Gastroesophageal sphincter (tissue), 4 donors: Measurements from ENCODE around the gene SPATA1. TPM values are rescaled to one million over a fixed set of nuclear protein-coding genes. Genes with fewer than 3 reads are reported as not detected.

Experiments
- ATAC-seq: fragments of 150-250 bp; one replicate; pipeline ENCODE4 v1.9.1; 2016; ENCODE audit warnings: mild to moderate bottlenecking, moderate library complexity
- H3K27ac ChIP-seq, 4 donors: fragments of 200-600 bp; sonication (generic) in 3 of 4; 1 replicate in 3 of 4; 2 replicates in 1 of 4; pipeline ENCODE4 v1.5.1; 2016 to 2019
- H3K27me3 ChIP-seq: fragments of 200-600 bp; sonication (generic); one replicate; pipeline ENCODE4 v1.5.1; 2019
- H3K36me3 ChIP-seq, 2 donors: fragments of 200-600 bp; sonication (generic); one replicate each; pipeline ENCODE4 v1.5.1; 2019; ENCODE audit warnings: control low read depth in 1 of 2
- H3K4me1 ChIP-seq, 3 donors: fragments of 200-600 bp; sonication (generic); 1 replicate in 2 of 3; 2 replicates in 1 of 3; pipeline ENCODE4 v1.5.1; 2016 to 2019; ENCODE audit warnings: control low read depth in 2 of 3
- H3K4me3 ChIP-seq, 2 donors: fragments of 200-600 bp; sonication (generic); one replicate each; pipeline ENCODE4 v1.5.1; 2019; ENCODE audit warnings: mild to moderate bottlenecking in 1 of 2, moderate library complexity in 1 of 2
- H3K9me3 ChIP-seq, 3 donors: fragments of 200-600 bp; sonication (generic); one replicate each; pipeline ENCODE4 v1.5.1; 2017 to 2019; ENCODE audit warnings: control low read depth in 2 of 3
- CTCF ChIP-seq, 4 experiments: fragments of 200-600 bp in 2 of 4; fragments of 450-650 bp in 2 of 4; sonication (generic) in 1 of 4; IDR thresholded peaks; one replicate each; pipeline ENCODE4 v1.5.1; 2017 to 2019; ENCODE audit warnings: antibody characterized with exemption in 4 of 4, mild to moderate bottlenecking in 2 of 4, moderate library complexity in 2 of 4
- EP300 ChIP-seq: sonication (generic); formaldehyde crosslinking; IDR thresholded peaks from one replicate; pipeline ENCODE4 v1.6.1; 2017; ENCODE audit warnings: antibody characterized with exemption, mild to moderate bottlenecking
- POLR2A ChIP-seq, 2 donors: fragments of 450-650 bp; IDR thresholded peaks; one replicate each; pipeline ENCODE4 v1.6.1; 2017; ENCODE audit warnings: antibody characterized with exemption in 2 of 2, mild to moderate bottlenecking in 2 of 2, moderate library complexity in 1 of 2
- POLR2AphosphoS5 ChIP-seq: sonication (generic); formaldehyde crosslinking; IDR thresholded peaks from one replicate; pipeline ENCODE4 v1.6.1; 2017; ENCODE audit warnings: antibody characterized with exemption
- WGBS, 2 donors: methylation state at CpG; one replicate each; pipeline ENCODE4 v1.1.5; 2018; ENCODE audit warnings: low coverage in 1 of 2; 5-methylcytosine and 5-hydroxymethylcytosine counted together
- total RNA-seq, 4 donors: library from RNA; depleted of rRNA; stranded (reverse); fragments of >200 nt; gene quantifications; one replicate each; pipeline ENCODE4 v1.1.0, GENCODE V29; 2016

Gene SPATA1
- total RNA-seq, 4 donors from 2014 or later, result 1.2 TPM; not detected in 3

GRCh38 chr1:84611091-84611490, 104.9 kb downstream of the SPATA1 start:
- WGBS, 2 donors, result 0 to 20% methylated on average over 1 of the region's 1 CpG
- ATAC-seq, result no peak
- Histone ChIP-seq H3K36me3 (no peaks in the 10 kb centered on the region), H3K4me3 (no peak overlapping the region), H3K4me1 (no peaks in the 10 kb centered on the region), H3K9me3 (no peaks in the 10 kb centered on the region), H3K27me3 (no peaks in the 10 kb centered on the region), H3K27ac (no peak overlapping the region)
- TF ChIP-seq POLR2A (IDR thresholded peaks at IDR 0.05) (no peak), POLR2AphosphoS5 (no peak), EP300 (no peak), CTCF (IDR thresholded peaks at IDR 0.05) (no peak)

DNA sequence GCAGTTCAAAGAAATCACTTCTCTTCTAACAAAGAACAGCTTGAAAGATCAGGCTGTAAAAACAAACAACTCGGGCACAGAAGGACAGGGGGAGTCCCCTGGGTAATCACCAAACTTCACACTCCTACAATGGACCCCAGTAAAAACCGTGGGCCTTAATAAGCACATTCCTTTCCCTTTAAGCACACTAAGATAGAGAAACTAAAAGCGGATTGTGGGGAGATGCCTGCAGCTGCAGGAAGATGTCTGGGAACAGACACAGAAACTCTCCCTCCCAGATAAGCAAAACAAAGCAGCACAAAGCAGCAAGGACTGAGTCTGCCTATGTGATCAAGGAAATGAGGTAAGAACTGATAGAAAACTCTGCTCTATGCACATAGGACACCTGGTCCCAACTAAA, 105.6 kb downstream of the SPATA1 start:
- WGBS, 2 donors, result 0 to 31% methylated on average over 2 to 3 of the region's 3 CpGs
- H3K36me3 ChIP-seq, result no peaks in the 10 kb centered on the region
- no peak overlapping the region for H3K27ac ChIP-seq
- H3K27me3 ChIP-seq, result no peaks in the 10 kb centered on the region
- no peak overlapping the region for H3K4me3 ChIP-seq
- no peak for TF ChIP-seq EP300
- no peak for TF ChIP-seq POLR2A (IDR thresholded peaks at IDR 0.05)
- no peak for TF ChIP-seq CTCF (IDR thresholded peaks at IDR 0.05)
- no peak for TF ChIP-seq POLR2AphosphoS5
- ATAC-seq, result no peak
- H3K4me1 ChIP-seq, result peaks cover 0 to 2% (median 0%) of the 10 kb centered on the region in 3 donors
- H3K9me3 ChIP-seq, result no peaks in the 10 kb centered on the region

DNA sequence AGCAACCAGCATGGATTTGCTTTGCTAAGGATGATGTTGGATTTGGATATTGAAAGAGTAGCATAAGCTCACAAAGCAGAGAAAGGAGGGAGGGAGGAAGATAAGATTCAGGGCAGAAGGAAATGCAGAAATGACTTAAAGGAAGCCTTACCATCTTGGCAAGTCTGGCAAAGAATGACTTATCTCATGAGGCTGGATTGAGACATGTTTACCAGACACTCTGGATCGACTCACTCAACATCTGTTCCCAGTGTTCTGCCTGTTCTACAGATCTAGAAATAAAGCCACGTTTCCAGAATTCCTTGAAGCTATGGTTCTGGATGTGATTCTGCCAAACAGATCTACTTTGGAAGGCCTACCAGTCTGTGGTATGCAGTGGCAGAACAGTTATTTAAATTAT, 106.8 kb downstream of the SPATA1 start:
- H3K4me1 ChIP-seq, result peaks cover 0 to 15% (median 0%) of the 10 kb centered on the region in 3 donors
- H3K27ac ChIP-seq, result no peak overlapping the region
- no peaks in the 10 kb centered on the region for H3K36me3 ChIP-seq
- 43% methylated on average over 2 of the region's 2 CpGs; no CpG with 5 or more reads in 1 of the 2 donors for WGBS, 2 donors
- no peaks in the 10 kb centered on the region for H3K9me3 ChIP-seq
- no peaks in the 10 kb centered on the region for H3K27me3 ChIP-seq
- TF ChIP-seq POLR2A (IDR thresholded peaks at IDR 0.05) (no peak), POLR2AphosphoS5 (no peak), CTCF (IDR thresholded peaks at IDR 0.05) (no peak), EP300 (no peak)
- no peak for ATAC-seq
- H3K4me3 ChIP-seq, result no peak overlapping the region

DNA sequence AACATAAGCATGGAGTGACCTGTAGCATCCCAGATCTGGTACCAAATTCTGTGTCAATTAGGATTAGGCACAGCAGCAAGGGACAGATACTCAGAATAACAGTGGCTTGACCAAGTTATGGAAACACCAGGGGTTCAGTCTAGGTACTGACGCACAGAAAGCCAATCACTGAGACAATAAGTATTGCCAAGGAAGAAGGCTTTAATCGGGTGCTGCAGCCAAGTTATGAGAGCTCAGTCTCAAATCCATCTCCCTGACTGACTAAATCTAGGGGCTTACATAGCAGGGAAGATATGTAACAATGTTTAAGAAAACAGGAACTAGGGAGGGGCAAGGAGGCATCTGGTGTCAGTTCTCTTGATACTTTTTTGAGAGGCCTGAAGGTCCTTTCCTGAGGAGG, 107.7 kb downstream of the SPATA1 start:
- Histone ChIP-seq H3K27ac (no peak overlapping the region), H3K9me3 (no peaks in the 10 kb centered on the region), H3K27me3 (no peaks in the 10 kb centered on the region), H3K4me3 (no peak overlapping the region), H3K4me1 (peaks cover 0 to 18% (median 0%) of the 10 kb centered on the region in 3 donors), H3K36me3 (no peaks in the 10 kb centered on the region)
- WGBS, 2 donors, result 81% methylated on average over 2 of the region's 2 CpGs; no CpG with 5 or more reads in 1 of the 2 donors
- TF ChIP-seq CTCF (IDR thresholded peaks at IDR 0.05), result no peak
- no peak for ATAC-seq

DNA sequence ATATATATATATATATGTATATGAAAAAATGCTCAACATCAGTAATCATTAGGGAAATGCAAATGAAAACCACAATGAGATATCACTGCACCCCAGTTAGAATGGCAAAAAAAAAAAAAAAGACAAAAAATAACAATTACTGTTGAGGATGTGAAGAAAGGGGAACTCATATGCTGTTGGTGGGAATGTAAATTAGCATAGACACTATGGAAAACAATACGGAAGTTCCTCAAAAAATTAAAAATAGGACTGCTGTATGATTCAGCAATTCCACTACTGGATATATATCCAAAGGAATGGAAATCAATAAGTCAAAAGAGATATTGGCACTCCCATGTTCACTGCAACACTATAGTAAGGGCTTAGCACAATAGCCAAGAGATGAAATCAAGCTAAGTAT, 109.6 kb downstream of the SPATA1 start:
- ATAC-seq, result no peak
- H3K36me3 ChIP-seq, result no peaks in the 10 kb centered on the region
- no peak overlapping the region for H3K4me3 ChIP-seq
- no peak for TF ChIP-seq EP300
- TF ChIP-seq POLR2A (IDR thresholded peaks at IDR 0.05), result no peak
- TF ChIP-seq POLR2AphosphoS5, result no peak
- TF ChIP-seq CTCF (IDR thresholded peaks at IDR 0.05), result no peak
- H3K27ac ChIP-seq, result no peak overlapping the region
- no peaks in the 10 kb centered on the region for H3K27me3 ChIP-seq
- H3K9me3 ChIP-seq, result no peaks in the 10 kb centered on the region
- 75 to 91% methylated on average over 1 of the region's 1 CpG for WGBS, 2 donors
- peaks cover 0 to 37% (median 4%) of the 10 kb centered on the region in 3 donors for H3K4me1 ChIP-seq

Other genes starting within 250 kb of the SPATA1 start
- under 1 TPM in 3 of 4 donors, not detected in 1; 0.31 to 0.67 (median 0.57) TPM for gene SAMD13, start 204.7 kb upstream of the SPATA1 start, total RNA-seq
- gene DNASE2B, start 107.9 kb upstream of the SPATA1 start, total RNA-seq, result not detected
- 10 to 100 TPM; 35.7 to 49.8 (median 46.2) TPM for gene RPF1, start 27.1 kb upstream of the SPATA1 start, total RNA-seq
- 100 to 1,000 TPM in 1 of 4 donors, 10 to 100 TPM in 3; 66.2 to 110 (median 80.2) TPM for gene GNG5, start 195 bp downstream of the SPATA1 start, total RNA-seq
- gene CTBS, start 68.1 kb downstream of the SPATA1 start, total RNA-seq, result 10 to 100 TPM in 3 of 4 donors, 1 to 10 TPM in 1; 6.9 to 17.0 (median 12.2) TPM
- 10 to 100 TPM; 10.8 to 21.9 (median 17.0) TPM for gene SSX2IP, start 184.1 kb downstream of the SPATA1 start, total RNA-seq